Hepatocyte (in vitro differentiated cells): ENCODE results near the gene PTDSS2.

Experiments used
- CTCF ChIP-seq: fragments of 200-600 bp; sonication (generic); IDR thresholded peaks from 2 replicates; pipeline ENCODE4 v1.5.1; 2016; ENCODE audit warnings: antibody characterized with exemption, mild to moderate bottlenecking; ENCODE audit not compliant: poor library complexity
- EZH2 ChIP-seq: fragments of 200-600 bp; sonication (generic); IDR thresholded peaks from 2 replicates; pipeline ENCODE4 v1.6.1; 2016; ENCODE audit warnings: antibody characterized with exemption, mild to moderate bottlenecking, borderline replicate concordance
- EZH2phosphoT487 ChIP-seq: fragments of 200-600 bp; sonication (generic); IDR thresholded peaks from one replicate; pipeline ENCODE4 v1.6.1; 2018; ENCODE audit warnings: antibody characterized with exemption, mild to moderate bottlenecking, low read depth, moderate library complexity; ENCODE audit not compliant: unreplicated experiment, severe bottlenecking

GRCh38 chr11:443542-444199 lies 6.4 kb upstream of the PTDSS2 start:
- TF ChIP-seq CTCF = no peak
- no peak for TF ChIP-seq EZH2
- TF ChIP-seq EZH2phosphoT487 = no peak
